ENCODE measurements around the gene NFATC3.
A peak's percentile ranks its signal among the peaks of the same experiment; 100 is the strongest.

NFATC3 gene

DNA sequence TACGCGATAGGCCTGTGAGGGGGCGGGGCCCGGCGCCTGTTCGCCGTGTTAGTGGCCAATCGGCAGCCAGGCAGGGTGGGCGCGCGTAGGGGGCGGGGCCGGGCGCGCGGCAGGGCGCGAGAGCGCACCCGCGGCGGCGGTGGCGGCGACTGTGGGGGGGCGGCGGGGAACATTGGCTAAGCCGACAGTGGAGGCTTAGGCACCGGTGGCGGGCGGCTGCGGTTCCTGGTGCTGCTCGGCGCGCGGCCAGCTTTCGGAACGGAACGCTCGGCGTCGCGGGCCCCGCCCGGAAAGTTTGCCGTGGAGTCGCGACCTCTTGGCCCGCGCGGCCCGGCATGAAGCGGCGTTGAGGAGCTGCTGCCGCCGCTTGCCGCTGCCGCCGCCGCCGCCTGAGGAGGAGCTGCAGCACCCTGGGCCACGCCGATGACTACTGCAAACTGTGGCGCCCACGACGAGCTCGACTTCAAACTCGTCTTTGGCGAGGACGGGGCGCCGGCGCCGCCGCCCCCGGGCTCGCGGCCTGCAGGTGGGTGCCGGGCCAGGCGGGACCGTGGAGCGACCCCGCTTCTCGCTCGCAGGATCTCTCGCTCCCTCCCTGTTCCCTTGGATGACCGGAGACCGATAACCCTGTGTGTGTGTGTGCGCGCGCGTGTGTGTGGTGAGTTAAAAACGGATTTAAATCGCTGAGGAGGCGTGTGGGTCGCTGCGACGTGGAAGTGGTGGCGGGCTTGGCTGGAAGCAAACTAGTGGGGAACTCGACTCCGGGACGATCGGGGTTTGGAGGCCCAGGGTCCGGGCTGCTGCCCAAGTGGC is at the start of gene NFATC3:
TSS of gene NFATC3 (plus strand) at position 112 of the 813 bp plus-strand sequence. CDS start at position 424, 312 bp downstream.
- H3K79me2 ChIP-seq (ENCODE audit: control insufficient read depth, insufficient read depth, low read length, unreplicated experiment) = peaks cover 46% of the 10 kb centered on the region
- H2AFZ ChIP-seq (ENCODE audit: low read length, unreplicated experiment) = peak within 1 kb of the TSS; percentile 81

GRCh38 chr16:68037841-68038597 is 47.2 kb upstream of the NFATC3 start:
- H3K36me3 ChIP-seq (ENCODE audit: insufficient read depth, low read length) = 0 out of 2 replicates have a peak, but pooled peaks cover 3% of the 10 kb centered on the region
- no peak overlapping the region for H3K4me3 ChIP-seq (ENCODE audit: low read depth, low read length)
- H3K79me2 ChIP-seq (ENCODE audit: control insufficient read depth, insufficient read depth, low read length, unreplicated experiment) = no peaks in the 10 kb centered on the region
- no peaks in the 10 kb centered on the region for H3K4me1 ChIP-seq (ENCODE audit: control insufficient read depth, insufficient read depth, low read length, unreplicated experiment)
- no peak overlapping the region for H3K27ac ChIP-seq (ENCODE audit: low read depth, low read length)
- H2AFZ ChIP-seq (ENCODE audit: low read length, unreplicated experiment) = no peak overlapping the region
- H3K27me3 ChIP-seq (ENCODE audit: insufficient read depth, low read length) = no peaks in the 10 kb centered on the region

More for the DNA sequence above, at the start of gene NFATC3:
- Histone ChIP-seq H3K27me3 (ENCODE audit: insufficient read depth, low read length) (no peaks in the 10 kb centered on the region), H3K4me1 (ENCODE audit: control insufficient read depth, insufficient read depth, low read length, unreplicated experiment) (peaks cover 44% of the 10 kb centered on the region), H3K36me3 (ENCODE audit: insufficient read depth, low read length) (no peaks in the 10 kb centered on the region), H3K27ac (ENCODE audit: low read depth, low read length) (peak within 1 kb of the TSS; percentile 78), H3K4me3 (ENCODE audit: low read depth, low read length) (peak within 1 kb of the TSS; percentile 84)

GRCh38 chr16:68040506-68041288 is 44.5 kb upstream of the NFATC3 start:
- no peak overlapping the region for H3K27ac ChIP-seq (ENCODE audit: low read depth, low read length)
- H3K27me3 ChIP-seq (ENCODE audit: insufficient read depth, low read length) = no peaks in the 10 kb centered on the region
- no peak overlapping the region for H2AFZ ChIP-seq (ENCODE audit: low read length, unreplicated experiment)
- H3K79me2 ChIP-seq (ENCODE audit: control insufficient read depth, insufficient read depth, low read length, unreplicated experiment) = no peaks in the 10 kb centered on the region
- no peaks in the 10 kb centered on the region for H3K4me1 ChIP-seq (ENCODE audit: control insufficient read depth, insufficient read depth, low read length, unreplicated experiment)
- no peak overlapping the region for H3K4me3 ChIP-seq (ENCODE audit: low read depth, low read length)
- H3K36me3 ChIP-seq (ENCODE audit: insufficient read depth, low read length) = 0 out of 2 replicates have a peak, but pooled peaks cover 3% of the 10 kb centered on the region

DNA sequence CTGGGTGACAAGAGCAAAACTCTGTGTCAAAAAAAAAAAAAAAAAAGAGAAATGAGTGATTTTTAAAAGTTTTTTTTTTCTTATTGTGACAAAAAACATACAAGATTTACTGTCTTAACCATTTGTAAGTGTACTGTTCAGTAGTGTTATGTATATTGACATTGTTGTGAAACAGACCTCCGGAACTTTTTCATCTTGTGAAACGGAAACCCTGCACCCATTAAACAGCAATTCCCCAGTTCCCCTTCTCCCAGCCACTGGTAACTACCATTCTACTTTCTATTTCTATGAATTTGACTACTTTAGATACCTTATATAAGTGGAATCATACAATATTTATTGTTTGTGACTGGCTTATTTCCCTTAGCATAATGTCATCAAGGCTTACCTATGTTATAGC is 43.4 kb upstream of the NFATC3 start:
- H3K27ac ChIP-seq (ENCODE audit: low read depth, low read length) = no peak overlapping the region
- no peaks in the 10 kb centered on the region for H3K27me3 ChIP-seq (ENCODE audit: insufficient read depth, low read length)
- H3K36me3 ChIP-seq (ENCODE audit: insufficient read depth, low read length) = 0 out of 2 replicates have a peak, but pooled peaks cover 3% of the 10 kb centered on the region
- no peak overlapping the region for H2AFZ ChIP-seq (ENCODE audit: low read length, unreplicated experiment)
- H3K4me1 ChIP-seq (ENCODE audit: control insufficient read depth, insufficient read depth, low read length, unreplicated experiment) = no peaks in the 10 kb centered on the region
- H3K79me2 ChIP-seq (ENCODE audit: control insufficient read depth, insufficient read depth, low read length, unreplicated experiment) = no peaks in the 10 kb centered on the region
- no peak overlapping the region for H3K4me3 ChIP-seq (ENCODE audit: low read depth, low read length)

DNA sequence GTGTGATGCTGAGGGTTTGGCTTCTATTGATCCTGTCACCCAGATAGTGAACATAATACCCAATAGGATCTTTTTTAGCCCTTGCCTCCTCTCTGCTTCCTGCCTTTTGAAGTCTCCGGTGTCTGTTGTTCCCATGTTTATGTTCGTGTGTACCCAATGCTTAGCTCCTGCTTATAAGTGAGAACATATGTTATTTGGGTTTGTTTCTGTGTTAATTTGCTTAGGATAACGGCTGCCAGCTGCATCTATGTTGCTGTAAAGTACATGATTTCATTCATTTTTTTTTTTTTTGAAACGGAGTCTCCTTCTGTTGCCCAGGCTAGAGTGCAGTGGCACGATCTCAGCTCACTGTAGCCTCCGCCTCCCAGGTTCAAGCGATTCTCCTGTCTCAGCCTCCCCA is 39.1 kb upstream of the NFATC3 start:
- Histone ChIP-seq H2AFZ (ENCODE audit: low read length, unreplicated experiment) (no peak overlapping the region), H3K27me3 (ENCODE audit: insufficient read depth, low read length) (no peaks in the 10 kb centered on the region), H3K27ac (ENCODE audit: low read depth, low read length) (no peak overlapping the region), H3K4me3 (ENCODE audit: low read depth, low read length) (no peak overlapping the region), H3K36me3 (ENCODE audit: insufficient read depth, low read length) (0 out of 2 replicates have a peak, but pooled peaks cover 13% of the 10 kb centered on the region), H3K79me2 (ENCODE audit: control insufficient read depth, insufficient read depth, low read length, unreplicated experiment) (no peaks in the 10 kb centered on the region), H3K4me1 (ENCODE audit: control insufficient read depth, insufficient read depth, low read length, unreplicated experiment) (no peaks in the 10 kb centered on the region)

- Histone ChIP-seq H3K4me3 (ENCODE audit: low read depth, low read length) (no peak overlapping the region), H3K36me3 (ENCODE audit: insufficient read depth, low read length) (0 out of 2 replicates have a peak, but pooled peaks cover 11% of the 10 kb centered on the region), H3K4me1 (ENCODE audit: control insufficient read depth, insufficient read depth, low read length, unreplicated experiment) (no peaks in the 10 kb centered on the region), H2AFZ (ENCODE audit: low read length, unreplicated experiment) (no peak overlapping the region), H3K79me2 (ENCODE audit: control insufficient read depth, insufficient read depth, low read length, unreplicated experiment) (no peaks in the 10 kb centered on the region), H3K27ac (ENCODE audit: low read depth, low read length) (no peak overlapping the region), H3K27me3 (ENCODE audit: insufficient read depth, low read length) (no peaks in the 10 kb centered on the region)
Measured at GRCh38 chr16:68047987-68048386, 37.2 kb upstream of the NFATC3 start.

DNA sequence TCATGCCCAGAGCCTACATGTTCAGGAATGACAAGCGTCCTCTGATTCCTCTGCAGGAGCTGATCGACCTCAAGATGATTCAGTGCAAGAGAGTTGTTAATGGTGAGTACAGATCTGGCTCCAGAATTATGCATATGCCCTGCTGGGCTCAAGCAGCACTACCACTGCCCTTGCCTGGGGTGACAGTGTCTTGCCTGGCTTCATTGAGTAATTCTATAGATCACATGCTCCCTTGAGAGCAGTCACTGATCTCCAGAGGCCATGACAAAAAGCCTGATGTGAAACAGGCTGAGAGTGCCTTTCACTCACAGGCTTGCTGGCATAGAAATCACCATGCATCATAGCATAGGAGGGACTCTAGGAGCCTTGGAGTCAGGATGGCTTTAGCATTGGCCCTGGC is 35.7 kb upstream of the NFATC3 start:
- no peak overlapping the region for H3K4me3 ChIP-seq (ENCODE audit: low read depth, low read length)
- H2AFZ ChIP-seq (ENCODE audit: low read length, unreplicated experiment) = no peak overlapping the region
- H3K27ac ChIP-seq (ENCODE audit: low read depth, low read length) = no peak overlapping the region
- H3K36me3 ChIP-seq (ENCODE audit: insufficient read depth, low read length) = 0 out of 2 replicates have a peak, but pooled peaks cover 11% of the 10 kb centered on the region
- H3K4me1 ChIP-seq (ENCODE audit: control insufficient read depth, insufficient read depth, low read length, unreplicated experiment) = no peaks in the 10 kb centered on the region
- no peaks in the 10 kb centered on the region for H3K27me3 ChIP-seq (ENCODE audit: insufficient read depth, low read length)
- no peaks in the 10 kb centered on the region for H3K79me2 ChIP-seq (ENCODE audit: control insufficient read depth, insufficient read depth, low read length, unreplicated experiment)

- H3K4me3 ChIP-seq (ENCODE audit: low read depth, low read length) = no peak overlapping the region
- no peak overlapping the region for H3K27ac ChIP-seq (ENCODE audit: low read depth, low read length)
- H3K79me2 ChIP-seq (ENCODE audit: control insufficient read depth, insufficient read depth, low read length, unreplicated experiment) = no peaks in the 10 kb centered on the region
- H3K36me3 ChIP-seq (ENCODE audit: insufficient read depth, low read length) = 0 out of 2 replicates have a peak, but pooled peaks cover 5% of the 10 kb centered on the region
- no peaks in the 10 kb centered on the region for H3K4me1 ChIP-seq (ENCODE audit: control insufficient read depth, insufficient read depth, low read length, unreplicated experiment)
- H2AFZ ChIP-seq (ENCODE audit: low read length, unreplicated experiment) = no peak overlapping the region
- H3K27me3 ChIP-seq (ENCODE audit: insufficient read depth, low read length) = no peaks in the 10 kb centered on the region
Measured at GRCh38 chr16:68055395-68055794, 29.8 kb upstream of the NFATC3 start.

- H3K79me2 ChIP-seq (ENCODE audit: control insufficient read depth, insufficient read depth, low read length, unreplicated experiment) = no peaks in the 10 kb centered on the region
- no peaks in the 10 kb centered on the region for H3K27me3 ChIP-seq (ENCODE audit: insufficient read depth, low read length)
- 0 out of 2 replicates have a peak, but pooled peaks cover 5% of the 10 kb centered on the region for H3K36me3 ChIP-seq (ENCODE audit: insufficient read depth, low read length)
Measured at GRCh38 chr16:68059804-68060203, 25.4 kb upstream of the NFATC3 start.

DNA sequence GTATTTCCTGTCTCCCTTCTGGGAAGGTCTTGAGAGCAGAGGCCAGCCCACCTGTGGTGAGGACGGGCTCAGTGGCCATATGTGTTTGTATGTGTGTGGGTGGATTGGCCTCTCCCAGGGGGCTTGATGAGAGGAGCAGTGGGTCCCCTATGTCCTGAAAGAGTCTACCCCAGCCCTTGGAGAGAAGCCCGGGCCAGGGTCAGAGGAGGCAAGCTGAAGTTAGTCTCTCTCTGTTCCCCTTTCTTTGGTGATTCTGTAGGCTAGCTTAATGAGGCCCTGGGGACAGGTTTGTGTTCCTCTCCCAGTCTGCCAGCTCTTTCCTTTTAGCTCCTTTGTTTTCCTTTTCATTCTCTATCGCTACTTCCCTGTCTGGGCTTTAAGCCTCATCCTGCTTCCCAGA is 23.8 kb upstream of the NFATC3 start:
- Histone ChIP-seq H3K4me1 (ENCODE audit: control insufficient read depth, insufficient read depth, low read length, unreplicated experiment) (peaks cover 27% of the 10 kb centered on the region), H3K36me3 (ENCODE audit: insufficient read depth, low read length) (0 out of 2 replicates have a peak, but pooled peaks cover 1% of the 10 kb centered on the region), H3K27ac (ENCODE audit: low read depth, low read length) (no peak overlapping the region)

More at GRCh38 chr16:68059804-68060203, 25.4 kb upstream of the NFATC3 start:
- H2AFZ ChIP-seq (ENCODE audit: low read length, unreplicated experiment) = no peak overlapping the region
- peaks cover 12% of the 10 kb centered on the region for H3K4me1 ChIP-seq (ENCODE audit: control insufficient read depth, insufficient read depth, low read length, unreplicated experiment)
- no peak overlapping the region for H3K27ac ChIP-seq (ENCODE audit: low read depth, low read length)
- H3K4me3 ChIP-seq (ENCODE audit: low read depth, low read length) = no peak overlapping the region

More for the DNA sequence above, 23.8 kb upstream of the NFATC3 start:
- H3K79me2 ChIP-seq (ENCODE audit: control insufficient read depth, insufficient read depth, low read length, unreplicated experiment) = no peaks in the 10 kb centered on the region
- no peaks in the 10 kb centered on the region for H3K27me3 ChIP-seq (ENCODE audit: insufficient read depth, low read length)
- H2AFZ ChIP-seq (ENCODE audit: low read length, unreplicated experiment) = no peak overlapping the region
- no peak overlapping the region for H3K4me3 ChIP-seq (ENCODE audit: low read depth, low read length)
